ENCODE data around the gene CCL18. TPM values are rescaled to one million over a fixed set of nuclear protein-coding genes. Genes with fewer than 3 reads are reported as not detected.
"Not testable (repeated sequence)": the region's sequence is repeated elsewhere in the genome, so short reads cannot be mapped to it uniquely, and the experiment has no call there.

The CCL18 gene
- total and polyA plus RNA-seq, 2 donors (not counting 3 experiments of a cell fraction or from before 2014, with no cell fraction given): not detected

DNA sequence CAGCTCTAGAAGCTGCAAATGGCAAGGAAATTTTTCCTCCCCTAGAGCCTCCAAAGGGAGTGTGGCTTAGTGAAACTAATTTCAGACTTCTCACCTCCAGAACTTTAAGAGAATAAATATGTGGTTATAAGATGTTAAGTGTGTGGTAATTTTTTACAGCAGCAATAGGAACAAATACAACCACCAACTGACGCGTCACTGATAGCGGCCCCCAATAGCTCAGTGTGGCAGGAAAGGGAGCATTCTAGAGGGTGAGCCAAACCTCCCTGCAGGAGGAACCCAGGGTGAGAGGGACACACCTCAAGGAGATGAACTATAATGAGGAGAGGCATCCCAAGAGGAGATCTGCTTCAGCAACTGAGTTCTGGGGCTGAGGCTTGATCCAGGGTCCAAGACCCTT, 43.6 kb downstream of the CCL18 start:
- Histone ChIP-seq H3K36me3 (ENCODE audit: control insufficient read depth in 2 of 2, extremely low read depth in 1 of 2, insufficient read depth in 2 of 2, low read length in 2 of 2) (no peaks in the 10 kb centered on the region), H3K9ac (replicated peaks; ENCODE audit: extremely low read depth, insufficient read depth, low read length) (no peak overlapping the region), H2AFZ (ENCODE audit: low read depth, low read length) (no peak overlapping the region), H3K27ac (ENCODE audit: insufficient read depth, low read depth, low read length) (no peak overlapping the region), H3K79me2 (ENCODE audit: control insufficient read depth, insufficient read depth, low read length) (no peaks in the 10 kb centered on the region), H3K4me2 (ENCODE audit: insufficient read depth, low read length) (no peak overlapping the region), H3K9me3 (replicated peaks; ENCODE audit: control insufficient read depth, insufficient read depth, low read length) (no peaks in the 10 kb centered on the region), H3K27me3 (ENCODE audit: control insufficient read depth in 2 of 2, insufficient read depth in 2 of 2, low read length in 2 of 2) (no peaks in the 10 kb centered on the region), H3K4me1 (ENCODE audit: control insufficient read depth, extremely low read depth, insufficient read depth, low read length) (no peaks in the 10 kb centered on the region), H3K4me3 (replicated peaks in 1 of 3; ENCODE audit: insufficient read depth in 1 of 3, low read depth in 1 of 3, low read length in 3 of 3) (no peak overlapping the region), H4K20me1 (replicated peaks; ENCODE audit: control insufficient read depth, extremely low read depth, insufficient read depth, low read length) (no peaks in the 10 kb centered on the region), H3K9me1 (replicated peaks; ENCODE audit: control insufficient read depth, extremely low read depth, insufficient read depth, low read length) (no peaks in the 10 kb centered on the region)
- CTCF ChIA-PET: no interaction called here
- FAIRE-seq (no peak), DNase-seq (ENCODE audit: low read depth, low spot score) (no peak)
- BruUV-seq (replicated peaks): no TSS peak
- intact Hi-C loops (cut with micrococcal nuclease): no loop called here
- dilution Hi-C loops (cut with MboI; ENCODE audit: extremely low pct_ligation_motif_present, low sequenced_read_pairs): no loop called here
- POLR2A ChIA-PET: no interaction called here
- no peak for TF ChIP-seq POLR2AphosphoS5 (IDR thresholded peaks at IDR 0.05; ENCODE audit: insufficient read depth, low read depth, low read length)
- no peak for TF ChIP-seq MYC (IDR thresholded peaks at IDR 0.05; ENCODE audit: low read depth, low read length)
- no peak for TF ChIP-seq FOS (IDR thresholded peaks at IDR 0.05; ENCODE audit: borderline replicate concordance, insufficient read depth, low read length)
- no peak for TF ChIP-seq JUN (IDR thresholded peaks at IDR 0.05; ENCODE audit: borderline replicate concordance, insufficient read depth, insufficient read length, low read depth)
- no peak for TF ChIP-seq GATA2 (IDR thresholded peaks at IDR 0.05; ENCODE audit: insufficient read depth, insufficient read length, low read depth, low read length)
- TF ChIP-seq, protein P1, sequence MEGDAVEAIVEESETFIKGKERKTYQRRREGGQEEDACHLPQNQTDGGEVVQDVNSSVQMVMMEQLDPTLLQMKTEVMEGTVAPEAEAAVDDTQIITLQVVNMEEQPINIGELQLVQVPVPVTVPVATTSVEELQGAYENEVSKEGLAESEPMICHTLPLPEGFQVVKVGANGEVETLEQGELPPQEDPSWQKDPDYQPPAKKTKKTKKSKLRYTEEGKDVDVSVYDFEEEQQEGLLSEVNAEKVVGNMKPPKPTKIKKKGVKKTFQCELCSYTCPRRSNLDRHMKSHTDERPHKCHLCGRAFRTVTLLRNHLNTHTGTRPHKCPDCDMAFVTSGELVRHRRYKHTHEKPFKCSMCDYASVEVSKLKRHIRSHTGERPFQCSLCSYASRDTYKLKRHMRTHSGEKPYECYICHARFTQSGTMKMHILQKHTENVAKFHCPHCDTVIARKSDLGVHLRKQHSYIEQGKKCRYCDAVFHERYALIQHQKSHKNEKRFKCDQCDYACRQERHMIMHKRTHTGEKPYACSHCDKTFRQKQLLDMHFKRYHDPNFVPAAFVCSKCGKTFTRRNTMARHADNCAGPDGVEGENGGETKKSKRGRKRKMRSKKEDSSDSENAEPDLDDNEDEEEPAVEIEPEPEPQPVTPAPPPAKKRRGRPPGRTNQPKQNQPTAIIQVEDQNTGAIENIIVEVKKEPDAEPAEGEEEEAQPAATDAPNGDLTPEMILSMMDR (IDR thresholded peaks at IDR 0.05; ENCODE audit: extremely low read depth in 1 of 2, insufficient read depth in 1 of 2, low read depth in 1 of 2, low read length in 2 of 2): no peak
- TF ChIP-seq, protein P2, sequence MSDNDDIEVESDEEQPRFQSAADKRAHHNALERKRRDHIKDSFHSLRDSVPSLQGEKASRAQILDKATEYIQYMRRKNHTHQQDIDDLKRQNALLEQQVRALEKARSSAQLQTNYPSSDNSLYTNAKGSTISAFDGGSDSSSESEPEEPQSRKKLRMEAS (IDR thresholded peaks at IDR 0.05; ENCODE audit: insufficient read depth, insufficient read length): no peak
- no peak for TF ChIP-seq POLR2A (IDR thresholded peaks at IDR 0.05; ENCODE audit: low read depth, low read length)
- TF ChIP-seq EZH2 (IDR thresholded peaks at IDR 0.05; ENCODE audit: borderline replicate concordance, low read depth, low read length, severe bottlenecking): no peak

DNA sequence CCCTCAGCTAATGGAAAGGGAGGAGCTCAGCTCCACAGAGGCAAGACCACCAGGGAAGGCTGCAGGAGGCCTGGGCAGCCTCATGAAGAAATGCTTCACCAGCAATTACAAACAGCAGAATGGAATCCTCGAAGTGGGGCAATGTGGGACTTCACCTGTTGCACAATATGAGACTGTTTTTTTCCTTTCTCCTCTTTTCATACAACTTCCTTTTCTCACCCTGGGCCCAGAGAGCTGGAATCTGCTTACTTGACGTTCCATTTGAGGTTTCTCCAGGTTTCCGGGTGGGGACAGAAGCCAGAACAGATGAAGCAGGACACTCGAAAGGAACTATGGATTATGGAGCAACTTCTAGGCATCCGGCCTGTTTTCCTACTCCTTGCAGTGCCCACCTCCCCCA, 44.2 kb downstream of the CCL18 start:
- BruUV-seq (replicated peaks); H3K9ac ChIP-seq (replicated peaks; ENCODE audit: extremely low read depth, insufficient read depth, low read length); intact Hi-C loops (cut with micrococcal nuclease); H3K36me3 ChIP-seq (ENCODE audit: control insufficient read depth in 2 of 2, extremely low read depth in 1 of 2, insufficient read depth in 2 of 2, low read length in 2 of 2); DNase-seq (ENCODE audit: low read depth, low spot score); dilution Hi-C loops (cut with MboI; ENCODE audit: extremely low pct_ligation_motif_present, low sequenced_read_pairs); H3K79me2 ChIP-seq (ENCODE audit: control insufficient read depth, insufficient read depth, low read length); POLR2A ChIA-PET; H3K27me3 ChIP-seq (ENCODE audit: control insufficient read depth in 2 of 2, insufficient read depth in 2 of 2, low read length in 2 of 2); FAIRE-seq; H2AFZ ChIP-seq (ENCODE audit: low read depth, low read length); H3K9me1 ChIP-seq (replicated peaks; ENCODE audit: control insufficient read depth, extremely low read depth, insufficient read depth, low read length); H3K9me3 ChIP-seq (replicated peaks; ENCODE audit: control insufficient read depth, insufficient read depth, low read length); H3K4me3 ChIP-seq (replicated peaks in 1 of 3; ENCODE audit: insufficient read depth in 1 of 3, low read depth in 1 of 3, low read length in 3 of 3); H3K4me2 ChIP-seq (ENCODE audit: insufficient read depth, low read length); H4K20me1 ChIP-seq (replicated peaks; ENCODE audit: control insufficient read depth, extremely low read depth, insufficient read depth, low read length); H3K4me1 ChIP-seq (ENCODE audit: control insufficient read depth, extremely low read depth, insufficient read depth, low read length); H3K27ac ChIP-seq (ENCODE audit: insufficient read depth, low read depth, low read length): not testable (repeated sequence)
- CTCF ChIA-PET: interaction anchor here (1.2 kb wide), 1 partner anchor 36 kb away, joined by 3 read pairs; no protein-coding TSS in a partner anchor
